Lung (tissue), 12 donors: ENCODE results near the gene SLC6A17. TPM values are rescaled to one million over a fixed set of nuclear protein-coding genes. Genes with fewer than 3 reads are reported as not detected.

Experiments
- ATAC-seq: fragments of 200-7000 bp; cut with Tn5 transposase; one replicate; pipeline ENCODE4 v1.9.1; 2020; ENCODE audit warnings: moderate number of reproducible peaks; ENCODE audit not compliant: insufficient read depth, low FRiP score
- DNase-seq, 3 donors: peaks; one replicate each; pipeline ENCODE4 v3.0.0-alpha.2; 2013 to 2017
- H3K27ac ChIP-seq, 2 donors: one replicate each; pipeline ENCODE4 v1.5.1; 2013; ENCODE audit warnings: mild to moderate bottlenecking in 2 of 2, moderate library complexity in 2 of 2, control low read depth in 1 of 2, inconsistent platforms in 1 of 2, low read depth in 1 of 2, low read length in 1 of 2
- H3K27me3 ChIP-seq, 3 donors: one replicate each; pipeline ENCODE4 v1.5.1; 2013; ENCODE audit warnings: low read length in 2 of 3; ENCODE audit not compliant: control insufficient read depth in 3 of 3, insufficient read depth in 3 of 3
- H3K36me3 ChIP-seq, 4 donors: one replicate each; pipeline ENCODE4 v1.5.1; 2013; ENCODE audit warnings: low read length in 4 of 4, mild to moderate bottlenecking in 1 of 4, moderate library complexity in 1 of 4; ENCODE audit not compliant: control insufficient read depth in 4 of 4, insufficient read depth in 4 of 4
- H3K4me1 ChIP-seq, 5 donors: one replicate each; pipeline ENCODE4 v1.5.1; 2013; ENCODE audit warnings: low read length in 5 of 5, mild to moderate bottlenecking in 2 of 5, moderate library complexity in 1 of 5; ENCODE audit not compliant: control insufficient read depth in 5 of 5, insufficient read depth in 5 of 5
- H3K4me3 ChIP-seq: one replicate; pipeline ENCODE4 v1.5.1; 2013; ENCODE audit warnings: mild to moderate bottlenecking, control low read depth, moderate library complexity
- H3K9ac ChIP-seq, 2 donors: one replicate each; pipeline ENCODE4 v1.5.1; 2013; ENCODE audit warnings: low read length in 2 of 2, control low read depth in 1 of 2; ENCODE audit not compliant: insufficient read depth in 1 of 2
- H3K9me3 ChIP-seq, 4 donors: one replicate each; pipeline ENCODE4 v1.5.1; 2013; ENCODE audit warnings: low read length in 3 of 4, mild to moderate bottlenecking in 1 of 4, moderate library complexity in 1 of 4; ENCODE audit not compliant: control insufficient read depth in 4 of 4, insufficient read depth in 3 of 4
- CTCF ChIP-seq: IDR thresholded peaks from 2 replicates; pipeline ENCODE4 v1.5.1; 2012; ENCODE audit warnings: mild to moderate bottlenecking; ENCODE audit errors: control extremely low read depth, extremely low read depth
- WGBS, 2 donors: extraction: QIAGEN DNeasy Blood & Tissue Kit; methylation state at CpG; one replicate each; pipeline ENCODE4 v1.1.7; 2013; 5-methylcytosine and 5-hydroxymethylcytosine counted together
- polyA plus RNA-seq, 2 donors: library from polyadenylated mRNA; stranded (reverse); fragments of 200-250 nt; gene quantifications; one replicate each; pipeline ENCODE4 v1.2.1, GENCODE V29; 2013
- total RNA-seq, 2 donors: library from RNA; depleted of rRNA in 1 of 2; stranded (reverse); fragments of >200 nt in 1 of 2; gene quantifications; one replicate each; pipeline ENCODE4 v1.2.1, GENCODE V29; 2014 to 2021
- donor health status: control.
- donor health status: control.
- donor health status: Bipolar disorder and iron deficiency.
- donor health status: healthy.
- donor health status: DM: yes; HTN: yes; CAD: no.

SLC6A17 gene
- total and polyA plus RNA-seq, 4 donors, result 0.02 to 0.09 (median 0.03) TPM

- TF ChIP-seq CTCF, result no peak
- H3K27ac ChIP-seq, result no peak overlapping the region
- peaks cover 0 to 4% (median 0%) of the 10 kb centered on the region in 5 donors for H3K4me1 ChIP-seq
- H3K27me3 ChIP-seq, result peaks cover 0 to 3% (median 0%) of the 10 kb centered on the region in 3 donors
- ATAC-seq (no peak), DNase-seq (peak; percentile 34 to 65 (median 49))
- H3K4me3 ChIP-seq, result no peak overlapping the region
- H3K9me3 ChIP-seq, result peaks cover 0 to 4% (median 0%) of the 10 kb centered on the region in 4 donors
- WGBS, 2 donors, result 46 to 51% methylated on average over 9 of the region's 9 CpGs
- H3K9ac ChIP-seq, result no peak overlapping the region
- no peaks in the 10 kb centered on the region for H3K36me3 ChIP-seq
These were observed 26.1 kb downstream of the SLC6A17 start for GRCh38 chr1:110176299-110176956.

- no peak for TF ChIP-seq CTCF
- WGBS, 2 donors, result 55 to 73% methylated on average over 4 of the region's 4 CpGs
- no peak for DNase-seq
- no peak overlapping the region for H3K4me3 ChIP-seq
- peaks cover 0 to 10% (median 2%) of the 10 kb centered on the region in 3 donors for H3K27me3 ChIP-seq
- peaks cover 0 to 4% (median 0%) of the 10 kb centered on the region in 5 donors for H3K4me1 ChIP-seq
- peaks cover 0 to 4% (median 0%) of the 10 kb centered on the region in 4 donors for H3K9me3 ChIP-seq
- no peak overlapping the region for H3K27ac ChIP-seq
- H3K9ac ChIP-seq, result no peak overlapping the region
- H3K36me3 ChIP-seq, result no peaks in the 10 kb centered on the region
- ATAC-seq, result no peak
These were observed 27.5 kb downstream of the SLC6A17 start for GRCh38 chr1:110177775-110178174.

- H3K9ac ChIP-seq, result no peak overlapping the region
- no peak for TF ChIP-seq CTCF
- 81 to 88% methylated on average over 12 of the region's 12 CpGs for WGBS, 2 donors
- ATAC-seq (no peak), DNase-seq (no peak)
- H3K4me1 ChIP-seq, result peaks cover 0 to 5% (median 0%) of the 10 kb centered on the region in 5 donors
- H3K27ac ChIP-seq, result no peak overlapping the region
- H3K4me3 ChIP-seq, result no peak overlapping the region
- no peaks in the 10 kb centered on the region for H3K9me3 ChIP-seq
- no peaks in the 10 kb centered on the region for H3K36me3 ChIP-seq
- H3K27me3 ChIP-seq, result peaks cover 0 to 24% (median 0%) of the 10 kb centered on the region in 3 donors
These were observed 33.4 kb downstream of the SLC6A17 start for GRCh38 chr1:110183642-110184167.
